Fibroblast of mammary gland (primary cell): ENCODE measurements around the gene BRD9.

Source experiments
- DNase-seq: peaks from one replicate; pipeline ENCODE4 v3.0.0-alpha.2; 2010; ENCODE audit warnings: low read depth
- H3K4me3 ChIP-seq: 2 replicates; pipeline ENCODE4 v1.5.1; 2011; ENCODE audit warnings: low read depth, mild to moderate bottlenecking, low read length, moderate library complexity; ENCODE audit not compliant: control insufficient read depth
- TF ChIP-seq, protein P1 (sequence below): conservative IDR thresholded peaks from 2 replicates; pipeline ENCODE4 v1.5.1; 2011; ENCODE audit warnings: low read depth, low read length, inconsistent platforms; ENCODE audit not compliant: control insufficient read depth, insufficient read depth

Gene BRD9

DNA sequence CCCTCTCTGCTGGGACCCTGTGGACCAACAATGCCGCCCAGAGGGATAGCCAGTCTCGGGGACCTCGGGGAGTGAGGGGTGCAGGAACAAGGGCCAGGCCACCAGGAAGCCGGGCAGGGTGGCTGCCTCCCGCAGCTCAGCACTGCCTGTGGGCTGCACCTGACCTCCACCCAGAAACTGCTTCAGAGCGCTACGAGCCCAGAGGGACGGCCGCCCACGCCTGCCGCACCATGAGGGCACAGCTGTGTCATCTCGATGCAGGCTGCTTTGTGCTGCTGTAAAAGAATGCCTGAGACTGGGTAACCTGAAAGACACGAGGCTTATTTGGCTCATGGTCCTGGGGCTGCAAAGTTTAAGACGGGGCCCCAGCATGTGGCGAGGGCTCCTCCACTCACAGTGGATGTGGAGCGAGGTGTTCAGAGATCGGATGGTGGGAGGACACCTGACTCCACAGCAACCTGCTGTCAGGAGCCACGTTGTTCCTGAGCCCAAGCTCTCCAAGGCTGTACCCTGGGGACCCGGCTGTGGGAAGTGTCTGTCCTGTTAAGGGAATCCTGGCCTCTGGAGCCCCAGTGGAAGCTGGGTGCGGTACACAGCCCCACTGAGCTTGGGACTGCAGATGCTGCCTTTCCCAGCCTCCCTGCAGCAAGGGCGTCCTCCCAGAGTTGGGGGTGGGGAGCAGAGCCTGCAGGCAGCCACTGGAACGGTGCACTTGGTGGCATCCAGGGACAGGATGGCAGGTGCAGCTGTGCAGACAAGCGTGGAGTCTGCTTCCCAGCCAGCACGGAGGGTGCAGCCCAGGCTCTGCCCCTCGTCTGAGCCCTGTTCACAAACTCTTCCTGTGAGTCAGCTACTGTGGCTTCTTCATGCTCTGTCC lies 30.0 kb downstream of the BRD9 start:
- peak; percentile 18 for DNase-seq
- no peak overlapping the region for H3K4me3 ChIP-seq
- TF ChIP-seq, protein P1, sequence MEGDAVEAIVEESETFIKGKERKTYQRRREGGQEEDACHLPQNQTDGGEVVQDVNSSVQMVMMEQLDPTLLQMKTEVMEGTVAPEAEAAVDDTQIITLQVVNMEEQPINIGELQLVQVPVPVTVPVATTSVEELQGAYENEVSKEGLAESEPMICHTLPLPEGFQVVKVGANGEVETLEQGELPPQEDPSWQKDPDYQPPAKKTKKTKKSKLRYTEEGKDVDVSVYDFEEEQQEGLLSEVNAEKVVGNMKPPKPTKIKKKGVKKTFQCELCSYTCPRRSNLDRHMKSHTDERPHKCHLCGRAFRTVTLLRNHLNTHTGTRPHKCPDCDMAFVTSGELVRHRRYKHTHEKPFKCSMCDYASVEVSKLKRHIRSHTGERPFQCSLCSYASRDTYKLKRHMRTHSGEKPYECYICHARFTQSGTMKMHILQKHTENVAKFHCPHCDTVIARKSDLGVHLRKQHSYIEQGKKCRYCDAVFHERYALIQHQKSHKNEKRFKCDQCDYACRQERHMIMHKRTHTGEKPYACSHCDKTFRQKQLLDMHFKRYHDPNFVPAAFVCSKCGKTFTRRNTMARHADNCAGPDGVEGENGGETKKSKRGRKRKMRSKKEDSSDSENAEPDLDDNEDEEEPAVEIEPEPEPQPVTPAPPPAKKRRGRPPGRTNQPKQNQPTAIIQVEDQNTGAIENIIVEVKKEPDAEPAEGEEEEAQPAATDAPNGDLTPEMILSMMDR = no peak

DNA sequence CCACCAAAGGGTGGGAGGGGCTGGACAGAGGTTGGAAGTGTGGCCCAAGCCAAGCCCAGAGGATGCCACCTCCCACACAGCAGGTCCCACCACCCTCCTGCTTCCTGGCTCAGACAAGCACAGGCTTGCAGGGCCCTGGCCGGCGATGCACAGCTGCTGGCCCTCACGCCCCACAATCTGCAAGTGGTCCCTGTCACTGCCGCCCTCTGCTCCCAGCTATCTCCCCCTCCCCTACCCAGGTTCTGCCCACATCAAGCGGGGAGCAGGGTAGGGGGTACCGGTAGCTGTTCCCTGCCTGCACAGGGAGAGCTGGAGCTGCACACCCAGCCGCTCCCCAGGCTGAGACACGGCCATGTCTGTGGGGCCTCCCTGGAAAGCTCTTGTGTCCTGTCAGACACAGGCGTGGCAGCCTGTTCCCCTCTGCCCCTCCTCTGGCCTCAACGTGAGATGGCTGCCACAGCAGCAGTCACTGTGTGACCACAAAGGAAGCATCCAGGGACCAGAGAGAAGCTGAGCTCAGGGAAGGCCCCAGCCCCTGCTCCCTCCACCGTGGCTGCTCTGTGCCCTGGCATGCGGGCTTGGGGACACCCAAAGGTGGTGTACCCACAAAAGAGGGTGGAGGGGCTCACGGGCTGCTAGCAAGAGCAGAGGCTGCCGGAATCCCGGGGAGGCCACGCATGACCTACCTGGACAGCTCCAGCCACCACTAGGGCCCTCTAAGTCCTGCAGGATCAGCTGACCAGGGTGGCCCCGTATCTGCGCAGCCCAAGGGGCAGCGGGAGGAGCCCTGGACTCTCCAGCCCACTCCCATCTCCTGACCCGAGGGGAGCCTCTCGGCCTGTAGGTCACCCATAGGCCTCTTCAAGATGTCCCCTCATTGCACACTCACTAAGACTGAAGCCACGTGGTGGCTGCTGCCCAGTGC lies 30.9 kb downstream of the BRD9 start:
- no peak for DNase-seq
- H3K4me3 ChIP-seq = no peak overlapping the region
- TF ChIP-seq, protein P1 = no peak

DNA sequence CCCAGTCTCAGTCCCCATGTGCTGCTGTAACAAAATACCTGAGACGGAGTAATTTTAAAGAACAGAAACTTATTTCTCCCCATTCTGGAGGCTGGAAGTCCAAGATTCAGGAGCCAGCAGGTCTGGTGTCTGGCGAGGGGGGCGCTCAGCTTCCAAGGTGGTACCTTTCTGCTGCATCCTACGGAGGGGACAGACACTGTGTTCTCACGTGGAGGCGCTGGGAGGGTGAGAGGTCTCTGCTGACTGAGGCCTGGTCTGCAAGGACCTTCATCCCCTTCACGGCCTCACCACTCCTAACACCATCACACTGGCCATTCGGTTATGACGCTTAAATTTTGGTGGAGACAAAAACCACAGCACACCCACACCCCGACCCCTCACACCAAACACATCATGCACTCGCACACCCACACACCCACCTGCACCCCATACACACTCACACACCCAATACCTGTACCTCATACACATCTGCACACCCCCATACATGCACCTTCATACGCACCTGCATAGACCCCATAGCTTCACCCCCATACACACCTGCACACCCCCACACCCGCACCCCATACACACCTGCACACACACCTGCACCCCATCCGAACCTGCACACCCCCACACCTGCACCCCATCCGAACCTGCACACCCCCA lies 32.0 kb downstream of the BRD9 start:
- no peak for DNase-seq
- no peak overlapping the region for H3K4me3 ChIP-seq
- TF ChIP-seq, protein P1 = no peak

DNA sequence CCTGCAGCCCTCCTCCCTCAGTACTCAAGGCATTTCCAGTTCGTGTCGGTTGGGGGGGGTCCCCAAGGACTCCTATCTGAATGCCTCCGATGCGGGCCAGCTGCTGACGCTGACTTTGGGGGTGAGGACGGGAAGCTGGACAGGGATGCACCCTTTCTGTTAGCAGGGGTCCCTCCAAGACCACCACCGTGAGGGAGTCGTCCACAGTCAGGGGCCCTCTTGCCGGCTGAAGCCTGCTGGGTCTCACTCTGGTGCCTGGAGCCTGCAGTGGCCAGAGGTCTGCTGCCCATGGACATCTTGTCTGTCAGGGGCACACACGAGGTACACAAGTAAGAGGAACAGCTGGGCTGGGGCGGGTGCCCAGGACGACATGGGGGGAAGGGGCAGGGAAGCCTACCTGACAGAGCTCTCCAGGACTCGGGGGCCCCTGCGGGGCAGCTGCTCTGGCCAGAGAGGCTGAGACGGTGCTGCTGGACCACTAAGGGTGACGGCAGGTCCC lies 32.8 kb downstream of the BRD9 start:
- TF ChIP-seq, protein P1 = no peak
- no peak for DNase-seq

DNA sequence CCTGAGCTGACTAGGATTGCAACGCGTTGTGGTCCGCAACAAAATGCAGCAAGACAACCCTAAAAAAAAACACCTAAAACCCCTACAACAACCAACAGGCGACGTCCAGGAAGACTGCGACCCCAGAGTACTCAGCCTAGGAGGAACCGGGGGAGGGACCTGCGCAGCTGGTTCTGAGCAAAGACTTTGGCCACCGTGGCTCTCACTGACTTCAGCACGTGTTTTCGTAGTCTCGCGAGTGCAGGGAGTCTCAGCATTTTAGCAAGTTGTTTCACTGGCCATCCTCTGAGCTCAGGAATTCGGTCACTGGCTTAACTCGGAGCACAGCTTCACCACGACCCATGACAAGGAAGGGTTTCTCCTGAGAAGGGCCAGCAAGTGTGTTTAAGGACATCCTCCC lies 33.2 kb downstream of the BRD9 start:
- H3K4me3 ChIP-seq = no peak overlapping the region
- TF ChIP-seq, protein P1 = no peak
- DNase-seq = peak; percentile 16

More for the DNA sequence above, 32.8 kb downstream of the BRD9 start:
- H3K4me3 ChIP-seq = no peak overlapping the region

DNA sequence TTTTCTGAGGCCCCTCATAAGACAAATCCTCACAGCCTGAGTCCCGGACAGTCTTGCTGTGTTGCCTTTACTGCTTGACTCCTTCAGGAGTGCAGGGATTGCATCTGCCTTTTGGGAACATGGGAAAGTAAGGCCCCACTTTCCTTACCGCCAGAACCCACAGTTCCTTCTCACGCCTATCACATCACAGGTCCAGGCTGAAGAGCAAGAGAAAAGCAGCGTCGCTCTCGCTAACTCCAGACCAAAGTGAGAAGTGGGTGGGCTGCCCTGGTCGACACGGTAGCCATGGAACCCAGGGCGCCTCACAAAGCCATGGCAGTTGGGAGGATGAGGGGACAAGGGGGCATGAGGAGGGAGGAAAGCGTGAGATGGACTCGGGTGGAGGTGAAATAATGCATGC lies 33.9 kb downstream of the BRD9 start:
- DNase-seq = no peak
- TF ChIP-seq, protein P1 = no peak
- no peak overlapping the region for H3K4me3 ChIP-seq
